GM21723 (cell line): ENCODE results near the gene ROPN1.
"Not testable (repeated sequence)": the region's sequence is repeated elsewhere in the genome, so short reads cannot be mapped to it uniquely, and the experiment has no call there.

ENCODE experiments used
- ATAC-seq: cut with Tn5 transposase; IDR thresholded peaks from one replicate; pipeline ENCODE4 v1.9.1; 2021; ENCODE audit warnings: mild to moderate bottlenecking, moderate library complexity; ENCODE audit not compliant: unreplicated experiment

Gene ROPN1

DNA sequence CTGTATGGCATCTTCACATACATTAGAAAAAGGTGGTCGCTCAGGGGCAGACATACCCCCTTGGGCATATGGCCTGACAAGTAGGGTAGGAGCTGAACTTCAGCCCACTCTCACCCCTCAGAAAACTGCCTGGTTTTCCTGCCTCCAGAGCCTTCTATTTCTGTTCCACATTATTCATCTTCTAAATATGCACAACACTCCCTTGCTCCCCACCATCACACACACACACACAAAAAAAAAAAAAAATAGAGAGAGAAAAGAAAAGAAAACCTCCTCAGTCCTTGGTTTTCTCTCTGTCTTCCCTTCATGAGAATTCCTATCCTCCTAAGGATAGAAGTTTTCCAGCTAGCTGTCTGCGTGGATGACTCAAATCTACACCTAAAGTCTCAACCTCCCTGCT is 5.6 kb upstream of the ROPN1 start:
- ATAC-seq, result no peak

DNA sequence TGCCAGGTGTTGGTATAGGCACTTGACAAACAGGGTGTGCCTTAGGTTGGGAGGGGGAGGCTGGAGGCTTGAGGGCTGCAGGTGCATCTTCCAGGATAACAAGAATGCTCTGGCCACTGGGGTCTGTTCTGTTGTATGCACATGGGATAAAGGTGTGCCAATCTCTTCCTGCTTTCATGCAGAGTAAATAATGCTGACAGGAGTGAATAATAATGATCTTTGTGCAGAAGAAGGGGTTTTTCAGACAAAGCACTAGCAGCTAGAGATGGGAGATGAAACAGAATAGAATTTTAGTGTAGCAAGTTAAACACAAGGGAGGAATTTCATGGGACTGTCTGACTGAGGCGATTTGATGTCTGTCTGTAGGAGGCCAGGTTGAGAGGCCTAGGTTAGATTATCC is 1.9 kb upstream of the ROPN1 start:
- no peak for ATAC-seq

DNA sequence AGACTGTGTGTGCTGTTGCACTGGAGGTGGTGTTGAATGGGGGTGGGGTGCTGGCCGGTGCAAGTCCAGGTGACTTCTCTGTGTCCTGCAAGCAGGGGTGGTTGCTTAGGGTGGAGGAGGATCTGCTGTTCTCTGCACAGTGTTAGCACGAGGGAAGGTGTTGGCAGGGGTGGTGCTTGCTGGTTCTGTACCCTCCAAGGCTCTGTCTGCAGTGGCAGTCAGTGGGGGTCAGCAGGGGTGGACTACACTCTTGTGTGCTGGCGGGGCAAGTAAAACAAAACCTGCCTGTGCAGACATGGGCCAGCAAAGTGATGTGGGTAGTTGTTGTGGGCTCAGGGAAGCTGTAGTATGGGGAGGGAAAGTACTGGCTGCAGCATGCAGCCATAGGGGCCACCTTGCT is 5.5 kb downstream of the ROPN1 start:
- no peak for ATAC-seq

DNA sequence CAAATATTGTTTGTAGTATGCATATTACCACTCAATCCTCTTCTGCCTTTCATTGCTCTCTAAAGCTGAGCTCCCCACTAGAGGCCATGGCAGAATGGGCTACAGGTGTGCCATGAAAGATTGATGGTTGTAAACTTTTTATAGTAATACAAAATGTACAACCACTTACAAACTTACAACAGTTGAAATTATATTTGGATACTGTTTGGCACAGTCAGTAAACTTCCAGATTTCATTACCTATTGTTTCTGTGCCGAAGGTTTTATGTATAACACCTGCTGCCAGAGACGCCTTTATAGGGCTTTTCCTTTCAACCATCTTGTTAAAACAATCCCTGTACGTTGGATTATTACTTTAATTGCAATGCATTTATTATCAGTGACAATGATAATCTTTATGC is 7.0 kb downstream of the ROPN1 start:
- ATAC-seq, result no peak

DNA sequence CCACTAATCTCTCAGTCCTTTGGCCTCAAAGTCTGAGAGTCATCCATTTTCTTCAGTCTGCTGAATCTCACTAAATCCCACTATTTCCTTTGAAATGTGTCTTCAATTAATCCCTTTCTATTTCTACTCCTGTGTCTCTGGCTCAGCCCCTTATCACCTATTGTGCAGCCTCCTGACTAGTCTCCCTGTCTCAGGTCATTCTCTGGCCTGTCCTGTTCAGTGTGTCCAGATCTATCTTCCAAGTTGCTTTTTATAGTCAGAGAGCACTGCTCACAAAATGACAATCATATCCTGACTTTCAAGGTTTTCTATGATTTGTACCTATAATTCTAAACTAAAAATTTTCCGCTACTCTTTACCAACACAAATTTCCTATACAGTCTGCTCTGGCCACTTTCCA is 7.6 kb downstream of the ROPN1 start:
- no peak for ATAC-seq

DNA sequence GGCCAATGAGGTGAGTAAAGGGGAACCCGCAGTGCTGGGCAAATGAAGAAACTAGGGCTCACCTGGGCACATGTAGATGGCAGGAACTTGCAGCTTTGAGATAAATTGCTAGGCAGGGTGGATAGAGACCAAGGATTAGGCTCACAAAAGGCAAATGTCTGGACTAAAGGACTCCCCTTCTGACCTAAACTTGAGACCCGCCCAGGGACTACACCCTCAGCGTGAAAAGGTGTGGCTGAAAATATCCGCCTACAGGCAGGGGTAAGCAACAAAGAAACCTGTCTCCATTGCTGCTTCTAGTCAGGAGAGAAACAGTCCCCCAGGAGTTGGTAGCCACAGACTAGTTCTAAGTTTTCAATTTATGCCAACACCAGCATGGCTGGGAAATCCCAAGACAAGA is 10.6 kb downstream of the ROPN1 start:
- ATAC-seq, result not testable (repeated sequence)

DNA sequence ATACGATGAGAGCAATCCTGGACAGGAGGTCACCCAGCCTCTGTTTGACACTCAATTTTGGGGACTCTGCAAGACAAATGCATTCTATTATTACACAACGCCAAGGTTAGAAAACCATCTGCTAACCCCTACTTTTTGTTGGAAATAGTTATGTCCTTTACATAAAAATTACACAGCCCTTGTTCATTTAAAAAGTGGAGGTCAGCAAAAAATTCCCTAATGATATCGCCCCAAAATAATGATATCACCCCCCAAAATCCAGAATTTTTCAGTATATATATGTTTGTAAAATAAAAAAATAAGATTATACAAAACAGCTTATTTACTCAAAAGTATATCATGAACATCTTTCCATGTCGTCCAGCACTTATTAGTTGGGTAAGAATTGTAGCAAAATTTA is 11.4 kb downstream of the ROPN1 start:
- ATAC-seq, result no peak

DNA sequence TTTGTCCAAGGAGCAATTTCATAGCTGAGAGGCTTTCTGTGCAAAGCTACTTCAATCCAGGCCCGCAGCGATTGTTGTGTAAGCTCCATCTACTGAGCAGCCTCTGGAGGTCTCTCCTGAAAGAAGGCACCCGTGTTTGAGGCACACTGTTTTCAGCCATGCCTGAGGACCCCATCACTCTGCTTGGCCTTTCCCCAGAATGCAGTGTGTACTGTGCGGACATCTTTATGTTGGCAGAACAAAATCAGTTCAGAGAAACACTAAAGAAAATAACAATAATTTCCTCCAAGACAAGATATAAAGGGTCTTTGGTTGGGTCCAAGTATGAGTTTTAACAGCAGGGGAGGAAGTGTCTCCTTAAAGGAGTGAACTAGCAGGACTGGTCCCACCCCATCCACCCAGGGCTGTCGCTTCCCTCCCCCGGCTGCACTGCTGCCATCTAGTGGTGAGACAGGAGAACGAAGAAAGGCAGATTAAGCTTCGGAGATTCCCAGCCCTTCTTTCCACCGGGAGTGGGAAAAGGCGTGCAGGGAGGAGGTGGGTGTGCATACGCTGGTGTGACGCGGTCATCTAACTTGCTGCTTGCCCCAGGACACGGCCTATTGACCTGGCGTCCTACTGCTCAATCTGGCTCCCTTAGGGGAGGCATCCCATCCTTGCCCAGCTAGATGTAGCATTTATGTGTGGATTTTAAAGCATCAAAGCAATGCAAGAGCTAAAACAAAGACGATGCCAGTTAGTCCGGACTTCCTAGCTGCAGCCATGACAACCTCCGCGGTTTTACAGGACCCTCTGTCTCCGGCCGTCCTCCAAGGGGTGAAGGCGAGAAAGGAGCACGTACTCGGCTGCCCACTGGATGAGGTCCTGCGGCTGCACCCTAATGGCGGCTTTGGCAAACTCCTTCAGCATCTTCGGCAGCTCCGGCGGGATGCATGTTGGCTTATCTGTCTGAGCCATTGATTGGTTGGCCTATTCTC is 12.1 kb downstream of the ROPN1 start:
- ATAC-seq, result not testable (repeated sequence)

DNA sequence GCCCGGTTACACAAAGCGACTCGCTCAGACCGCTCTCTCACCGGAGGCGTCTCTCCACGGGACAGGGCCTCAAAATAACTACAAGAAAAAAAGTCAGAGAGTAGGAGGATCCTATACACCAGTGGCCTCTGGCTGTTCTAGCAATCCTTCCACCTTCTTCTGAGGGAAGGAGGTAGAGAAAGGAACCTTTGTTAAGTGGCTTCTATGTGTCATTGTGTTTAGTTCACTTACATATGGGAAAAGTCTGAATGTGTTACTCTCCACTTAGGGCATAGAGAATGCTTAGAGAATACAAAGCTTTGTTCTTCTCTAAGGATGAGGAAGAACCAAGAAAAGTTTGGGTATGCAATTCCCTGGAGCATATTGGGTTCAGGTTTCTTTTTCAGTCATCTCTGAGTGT is 15.0 kb downstream of the ROPN1 start:
- not testable (repeated sequence) for ATAC-seq

DNA sequence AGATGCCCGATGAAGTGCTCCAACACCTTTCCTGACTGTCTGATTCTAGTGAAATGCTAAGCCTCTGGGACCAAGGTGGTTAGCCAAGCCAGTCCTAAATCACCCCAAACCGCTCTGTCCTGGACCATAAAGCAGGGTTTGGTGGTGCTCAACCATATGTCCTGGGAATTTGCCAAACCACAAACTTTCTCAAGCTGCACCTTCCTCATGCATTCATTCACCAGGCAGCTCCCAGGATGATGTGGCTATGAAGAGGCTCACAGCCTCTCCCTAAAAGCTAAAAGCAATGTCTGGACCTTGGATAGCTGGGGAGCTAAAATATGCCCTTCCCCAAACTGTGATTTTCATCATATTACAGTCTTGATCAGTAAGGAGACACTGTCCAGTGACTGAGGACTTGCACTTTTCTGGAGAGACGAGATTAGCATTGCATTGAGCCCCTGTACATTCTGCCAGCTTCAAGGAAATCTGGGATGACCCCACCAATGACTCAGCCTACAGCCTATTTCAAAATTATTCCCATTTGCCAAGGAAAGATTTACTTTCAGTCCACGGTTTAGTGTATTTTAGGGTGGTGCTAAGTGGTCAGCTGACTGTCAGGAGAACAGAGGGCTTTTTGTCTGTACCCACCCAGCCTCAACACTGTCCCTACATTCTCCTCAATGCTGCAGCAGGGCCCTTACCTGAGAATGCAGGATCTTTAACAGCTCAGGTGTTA is 15.6 kb downstream of the ROPN1 start:
- ATAC-seq, result not testable (repeated sequence)

DNA sequence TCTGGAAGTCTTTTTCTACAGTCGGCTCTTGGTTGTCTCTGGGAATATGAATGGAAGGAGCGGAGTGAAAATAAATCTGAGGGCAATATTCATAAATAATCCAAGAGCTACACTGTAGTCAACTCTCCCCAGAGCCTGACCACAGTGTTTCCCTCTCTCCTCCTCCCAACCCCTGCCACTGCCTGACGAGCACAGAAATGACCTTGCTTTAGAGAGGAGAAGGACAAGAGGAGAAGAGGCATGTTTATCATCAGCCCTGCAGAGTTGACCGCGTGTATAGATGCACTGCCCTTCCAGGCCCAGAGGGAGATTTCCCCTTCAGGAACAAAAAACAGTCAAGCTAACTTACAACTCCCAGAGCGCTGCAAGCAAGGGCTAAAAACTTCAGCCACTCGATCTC is 16.9 kb downstream of the ROPN1 start:
- ATAC-seq, result not testable (repeated sequence)

DNA sequence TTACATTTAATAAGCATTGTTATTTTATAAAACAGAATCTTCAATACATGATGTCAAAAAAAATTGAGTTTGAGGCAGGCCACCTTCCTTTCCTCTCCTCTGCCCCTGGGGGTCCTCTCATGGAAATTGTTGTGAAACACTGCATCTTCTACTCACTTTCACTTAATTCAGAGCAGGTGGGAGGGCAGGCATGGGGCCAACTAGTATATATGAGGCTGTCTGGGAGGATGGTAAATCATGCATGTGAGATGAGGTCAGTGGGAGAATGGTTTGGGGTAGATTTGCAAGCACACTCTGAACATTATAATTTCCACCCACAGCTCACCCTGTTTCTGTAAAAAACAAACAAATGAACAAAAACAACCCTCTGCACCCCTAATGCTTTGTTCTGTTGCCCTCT is 20.5 kb downstream of the ROPN1 start:
- no peak for ATAC-seq

DNA sequence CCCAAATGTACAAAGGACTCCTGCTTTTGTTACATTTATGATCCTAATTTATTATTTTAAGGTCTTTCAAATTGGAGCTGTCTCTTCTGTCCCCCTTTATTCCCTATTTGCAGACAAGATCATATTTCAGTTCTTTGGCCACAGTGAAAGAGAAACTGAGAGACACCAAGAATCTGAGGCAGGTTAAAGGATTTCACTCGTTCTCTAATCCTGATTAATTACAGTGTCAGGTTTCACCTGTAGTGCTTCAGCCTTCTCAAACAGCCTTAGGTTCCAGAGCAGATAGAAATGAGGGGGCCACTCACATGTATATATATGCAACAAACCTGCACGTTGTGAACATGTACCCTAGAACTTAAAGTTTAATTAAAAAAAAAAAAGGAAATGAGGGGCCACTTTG is 24.7 kb downstream of the ROPN1 start:
- ATAC-seq, result not testable (repeated sequence)

DNA sequence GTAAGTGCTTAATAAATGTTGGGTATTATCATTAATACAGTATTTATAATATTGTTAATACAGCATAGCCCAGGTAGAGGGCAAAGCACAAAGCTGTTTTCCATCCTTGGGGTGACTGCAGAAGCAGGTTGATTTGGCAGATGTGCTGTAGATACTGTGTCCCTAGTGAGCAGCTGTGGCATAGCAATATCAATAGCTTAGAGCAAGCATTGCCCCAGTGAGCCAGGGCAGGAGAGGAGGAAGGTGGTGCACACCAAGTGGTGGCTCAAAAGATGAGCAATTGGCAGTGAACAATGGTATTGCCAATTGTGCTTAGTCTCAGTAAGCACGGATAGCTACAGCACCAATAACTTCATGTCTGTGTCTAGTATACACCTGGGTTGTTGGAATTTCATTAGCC is 25.1 kb downstream of the ROPN1 start:
- ATAC-seq, result not testable (repeated sequence)

DNA sequence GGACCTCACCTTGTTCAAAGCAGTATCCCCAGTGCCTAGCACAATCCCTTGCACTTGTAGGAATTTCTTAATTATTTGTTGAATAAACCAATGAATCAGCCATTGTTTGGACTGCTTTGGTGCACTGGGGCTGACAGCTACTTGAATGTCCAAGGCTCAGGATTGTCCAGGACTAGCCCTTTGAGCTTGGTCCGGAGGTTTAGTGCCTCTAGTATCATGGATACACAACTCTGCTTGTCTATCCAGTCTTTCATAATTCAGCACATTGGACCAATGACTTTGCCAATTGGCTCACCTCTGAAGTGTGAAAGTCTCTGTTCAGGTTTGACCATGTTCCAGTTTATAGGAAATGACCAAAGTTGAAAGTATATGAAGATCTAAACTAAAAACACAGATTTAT is 27.1 kb downstream of the ROPN1 start:
- ATAC-seq, result not testable (repeated sequence)

DNA sequence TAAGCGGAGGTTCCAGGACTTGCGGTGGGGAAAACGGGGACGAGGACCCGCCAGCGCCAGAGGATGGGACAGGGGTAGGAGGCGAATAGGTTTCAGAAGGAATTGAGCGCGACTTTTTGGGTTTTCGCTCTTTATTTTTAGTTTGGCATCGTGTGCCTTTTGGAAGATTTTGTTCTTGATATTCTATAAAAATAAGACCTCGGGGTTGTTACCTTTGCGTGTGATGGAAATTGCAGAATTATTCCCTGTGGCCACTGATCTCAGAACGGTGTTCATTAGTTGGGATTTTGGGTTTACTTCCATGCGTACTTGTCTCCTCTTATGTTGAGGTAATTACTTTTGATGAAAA is 30.4 kb downstream of the ROPN1 start:
- no peak for ATAC-seq

DNA sequence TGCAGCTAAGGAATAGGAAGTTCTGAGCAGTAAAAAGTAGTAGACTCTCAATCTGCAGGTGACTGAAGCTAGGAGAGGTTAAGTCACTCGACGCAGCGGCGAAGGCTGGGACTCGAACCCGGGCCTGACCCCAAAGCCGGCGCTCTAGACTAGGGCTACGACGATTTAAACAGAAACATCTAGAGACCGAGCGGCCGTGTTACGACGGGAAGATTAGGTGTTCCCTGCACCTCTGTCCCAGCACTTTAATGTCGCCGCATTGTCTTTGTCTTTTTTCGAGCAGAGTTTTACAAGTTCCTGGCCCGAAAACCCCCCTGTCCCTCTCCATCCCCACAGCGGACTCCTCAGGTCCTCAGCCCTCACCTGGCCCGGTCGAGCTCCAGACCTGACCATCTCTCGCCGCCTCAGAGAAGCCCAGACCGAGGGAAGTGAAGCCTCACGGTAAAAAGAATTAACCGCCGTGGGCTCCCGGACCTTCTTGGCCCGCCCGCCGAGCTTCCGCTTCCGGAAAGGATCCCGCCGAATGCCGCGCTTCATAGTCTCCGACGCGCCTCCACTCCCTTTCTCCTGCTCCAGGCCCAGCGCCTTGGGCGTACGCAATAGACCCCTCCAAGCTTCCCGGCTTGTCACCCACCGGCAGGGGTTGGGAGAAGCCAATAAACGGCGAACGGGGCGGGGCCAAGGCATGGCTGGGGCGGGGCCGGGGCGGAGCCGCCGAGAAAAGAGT is 31.0 kb downstream of the ROPN1 start, which contains the start of gene CCDC14:
Gene CCDC14, minus strand, starts transcription at position 449 of the 727 bp plus-strand sequence. Its CDS starts 56 bp downstream, at position 393.
- ATAC-seq, result peak; percentile 81

DNA sequence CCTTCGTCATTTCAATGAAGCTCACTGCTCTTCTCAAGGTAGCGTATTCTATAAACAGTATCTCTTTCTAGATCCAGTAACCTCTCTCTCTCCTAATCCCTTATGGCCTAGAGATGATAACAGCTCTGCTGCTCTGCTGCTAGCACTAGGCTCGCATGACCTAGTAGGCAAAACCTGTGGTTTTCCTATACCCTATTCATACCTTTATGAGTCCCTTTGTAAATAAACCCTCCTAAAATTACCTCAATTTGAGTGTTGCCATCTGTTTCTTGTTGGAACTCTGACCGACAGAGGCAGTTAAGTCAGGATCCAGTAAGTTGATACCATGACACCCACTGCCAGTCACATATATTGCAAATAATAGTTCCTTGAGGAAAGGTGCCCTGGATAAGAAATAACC is 38.2 kb downstream of the ROPN1 start:
- peak; percentile 64 for ATAC-seq

DNA sequence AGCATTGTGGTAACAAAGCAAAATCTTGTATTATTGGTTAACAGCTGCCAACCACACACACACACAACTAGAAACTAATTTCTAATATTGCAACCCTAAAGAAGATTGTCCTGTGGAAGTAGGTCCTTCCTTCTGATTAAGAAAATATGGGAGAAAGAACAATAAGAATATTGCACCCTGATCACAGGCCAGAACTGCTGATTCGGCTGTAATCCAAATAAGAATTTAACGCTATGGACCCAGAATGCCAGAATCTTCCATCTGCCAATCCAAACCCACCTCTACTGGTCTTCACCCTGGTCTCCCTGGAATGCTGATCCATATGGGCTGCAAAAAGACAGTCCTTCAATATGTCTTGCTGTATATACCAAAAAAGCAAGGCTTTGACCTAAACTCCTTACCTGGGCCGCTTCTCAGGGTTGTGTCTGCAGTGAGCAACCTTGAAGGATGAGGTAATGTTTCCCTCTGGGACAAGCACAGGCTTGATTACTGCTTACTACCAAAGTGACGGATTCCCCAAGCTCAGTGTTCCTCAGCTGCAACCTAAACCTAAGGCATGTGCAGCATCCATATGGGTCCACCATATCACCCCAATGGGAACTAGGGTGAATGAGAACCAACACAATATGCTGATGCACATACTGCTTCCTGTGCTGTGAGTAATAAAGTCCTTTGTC is 38.9 kb downstream of the ROPN1 start:
- ATAC-seq, result no peak

DNA sequence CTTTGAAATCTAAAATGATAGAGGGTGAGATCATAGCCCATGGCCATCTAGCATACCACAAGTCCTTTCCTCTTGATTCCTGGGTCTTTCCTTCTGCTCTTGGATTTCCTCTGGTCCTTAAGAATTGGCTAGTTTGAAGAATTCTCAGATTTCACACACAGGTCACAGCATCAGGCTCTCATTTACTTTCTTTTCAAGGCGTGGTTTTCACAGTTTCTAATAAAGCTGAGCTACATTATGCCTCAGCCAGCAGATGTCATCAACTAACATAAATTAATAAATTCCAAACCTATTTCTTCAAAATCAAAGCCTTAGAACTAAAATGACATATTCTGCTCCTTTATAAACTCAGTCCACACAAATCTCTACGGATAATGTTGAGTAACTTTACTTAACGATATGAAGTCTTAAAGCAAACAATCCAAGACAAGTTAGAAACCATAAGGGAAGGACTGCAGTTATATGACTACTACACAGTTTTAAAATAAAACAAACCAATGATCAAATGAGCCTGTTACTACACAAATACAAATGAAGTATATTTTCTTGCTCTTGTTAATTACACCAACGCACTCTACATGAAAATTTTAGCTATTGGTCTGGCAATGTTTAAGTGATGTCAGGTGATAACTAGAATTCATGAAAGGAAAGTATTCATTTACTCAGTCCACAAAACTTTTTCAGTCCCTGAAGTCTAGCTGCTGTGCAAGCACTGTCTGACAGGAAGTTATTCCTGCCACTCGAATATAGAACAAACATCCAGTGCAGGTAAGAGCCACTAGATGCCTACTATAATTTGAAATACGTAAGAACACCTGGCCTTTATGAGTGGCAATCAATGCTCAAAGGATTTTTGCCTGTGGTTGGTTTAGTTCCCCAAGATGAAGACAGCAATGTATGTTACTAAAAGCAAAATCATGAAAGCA is 40.1 kb downstream of the ROPN1 start:
- no peak for ATAC-seq
